A549 (cell line): Measurements from ENCODE around the gene NPFFR2.

Source experiments
- CBX8 ChIP-seq: fragments of 200-600 bp; sonication (generic); IDR thresholded peaks from 2 replicates; pipeline ENCODE4 v1.6.1; 2016
- EP300 ChIP-seq, 2 experiments: fragments of >200 bp; sonication (Bioruptor Twin); formaldehyde crosslinking; IDR thresholded peaks; 2 replicates in 1 of 2; 3 replicates in 1 of 2; pipeline ENCODE4 v1.6.1; 2016 to 2017
- FOSB ChIP-seq: fragments of 250-450 bp; sonication (Bioruptor Pico); IDR thresholded peaks from 2 replicates; pipeline ENCODE4 v1.5.0; 2020; ENCODE audit warnings: mild to moderate bottlenecking, moderate library complexity
- PHF8 ChIP-seq: fragments of 200-600 bp; sonication (generic); IDR thresholded peaks from 2 replicates; pipeline ENCODE4 v1.6.1; 2016; ENCODE audit warnings: low read depth, mild to moderate bottlenecking, antibody characterized with exemption, moderate library complexity, borderline replicate concordance
- POLR2A ChIP-seq: IDR thresholded peaks from 2 replicates; pipeline ENCODE4 v1.6.1; 2012; ENCODE audit warnings: mild to moderate bottlenecking, low read length
- RAD21 ChIP-seq, 2 experiments: fragments of >200 bp in 1 of 2; sonication (Bioruptor Twin) in 1 of 2; formaldehyde crosslinking in 1 of 2; IDR thresholded peaks in 1 of 2; conservative IDR thresholded peaks in 1 of 2; 2 replicates in 1 of 2; 3 replicates in 1 of 2; pipeline ENCODE4 v1.6.1; 2012 to 2018; ENCODE audit warnings: inconsistent platforms in 1 of 2
- ZNF302 ChIP-seq: fragments of 250-450 bp; sonication (Bioruptor Pico); IDR thresholded peaks from 2 replicates; pipeline ENCODE4 v1.9.0; 2021; ENCODE audit warnings: inconsistent platforms, mild to moderate bottlenecking, moderate library complexity
- TF ChIP-seq, protein P1 (sequence below): IDR thresholded peaks from 2 replicates; pipeline ENCODE4 v1.6.1; 2012
- TF ChIP-seq, protein P2 (sequence below): fragments of >200 bp; sonication (Bioruptor Twin); formaldehyde crosslinking; IDR thresholded peaks from 3 replicates; pipeline ENCODE4 v1.5.1; 2016
- TF ChIP-seq, protein P3 (sequence below): IDR thresholded peaks from 2 replicates; pipeline ENCODE4 v1.6.1; 2012
- TF ChIP-seq, protein P4 (sequence below): fragments of 150-350 bp; IDR thresholded peaks from 2 replicates; pipeline ENCODE4 v1.6.1; 2014; ENCODE audit warnings: low read depth, mild to moderate bottlenecking, low read length

DNA sequence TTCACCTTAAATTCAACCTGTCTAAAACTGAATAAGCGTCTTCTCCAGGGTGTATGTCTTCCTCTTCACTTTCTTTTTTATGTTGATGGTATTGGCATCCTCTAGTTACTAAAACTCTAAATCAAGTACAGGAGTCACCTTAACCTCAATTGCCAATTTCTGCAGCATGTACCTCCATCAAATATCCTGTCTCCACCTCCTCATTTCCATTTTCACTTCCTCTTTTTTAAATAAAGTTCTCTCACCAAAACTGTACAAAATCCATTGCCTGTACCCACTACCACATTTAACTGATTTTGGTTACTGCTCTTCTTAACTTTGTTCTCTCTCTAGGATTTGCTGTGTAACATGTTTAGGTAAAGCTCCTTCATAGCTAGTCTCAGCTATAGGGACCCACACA is 9.2 kb upstream of the NPFFR2 start:
- no peak for TF ChIP-seq ZNF302 (CRISPR knock-in tag)
- TF ChIP-seq, protein P1, sequence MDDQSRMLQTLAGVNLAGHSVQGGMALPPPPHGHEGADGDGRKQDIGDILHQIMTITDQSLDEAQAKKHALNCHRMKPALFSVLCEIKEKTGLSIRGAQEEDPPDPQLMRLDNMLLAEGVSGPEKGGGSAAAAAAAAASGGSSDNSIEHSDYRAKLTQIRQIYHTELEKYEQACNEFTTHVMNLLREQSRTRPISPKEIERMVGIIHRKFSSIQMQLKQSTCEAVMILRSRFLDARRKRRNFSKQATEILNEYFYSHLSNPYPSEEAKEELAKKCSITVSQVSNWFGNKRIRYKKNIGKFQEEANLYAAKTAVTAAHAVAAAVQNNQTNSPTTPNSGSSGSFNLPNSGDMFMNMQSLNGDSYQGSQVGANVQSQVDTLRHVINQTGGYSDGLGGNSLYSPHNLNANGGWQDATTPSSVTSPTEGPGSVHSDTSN: no peak
- TF ChIP-seq, protein P2, sequence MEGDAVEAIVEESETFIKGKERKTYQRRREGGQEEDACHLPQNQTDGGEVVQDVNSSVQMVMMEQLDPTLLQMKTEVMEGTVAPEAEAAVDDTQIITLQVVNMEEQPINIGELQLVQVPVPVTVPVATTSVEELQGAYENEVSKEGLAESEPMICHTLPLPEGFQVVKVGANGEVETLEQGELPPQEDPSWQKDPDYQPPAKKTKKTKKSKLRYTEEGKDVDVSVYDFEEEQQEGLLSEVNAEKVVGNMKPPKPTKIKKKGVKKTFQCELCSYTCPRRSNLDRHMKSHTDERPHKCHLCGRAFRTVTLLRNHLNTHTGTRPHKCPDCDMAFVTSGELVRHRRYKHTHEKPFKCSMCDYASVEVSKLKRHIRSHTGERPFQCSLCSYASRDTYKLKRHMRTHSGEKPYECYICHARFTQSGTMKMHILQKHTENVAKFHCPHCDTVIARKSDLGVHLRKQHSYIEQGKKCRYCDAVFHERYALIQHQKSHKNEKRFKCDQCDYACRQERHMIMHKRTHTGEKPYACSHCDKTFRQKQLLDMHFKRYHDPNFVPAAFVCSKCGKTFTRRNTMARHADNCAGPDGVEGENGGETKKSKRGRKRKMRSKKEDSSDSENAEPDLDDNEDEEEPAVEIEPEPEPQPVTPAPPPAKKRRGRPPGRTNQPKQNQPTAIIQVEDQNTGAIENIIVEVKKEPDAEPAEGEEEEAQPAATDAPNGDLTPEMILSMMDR: no peak
- no peak for TF ChIP-seq EP300 (IDR thresholded peaks at IDR 0.05)
- TF ChIP-seq, protein P3, sequence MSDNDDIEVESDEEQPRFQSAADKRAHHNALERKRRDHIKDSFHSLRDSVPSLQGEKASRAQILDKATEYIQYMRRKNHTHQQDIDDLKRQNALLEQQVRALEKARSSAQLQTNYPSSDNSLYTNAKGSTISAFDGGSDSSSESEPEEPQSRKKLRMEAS: no peak
- TF ChIP-seq, protein P4, sequence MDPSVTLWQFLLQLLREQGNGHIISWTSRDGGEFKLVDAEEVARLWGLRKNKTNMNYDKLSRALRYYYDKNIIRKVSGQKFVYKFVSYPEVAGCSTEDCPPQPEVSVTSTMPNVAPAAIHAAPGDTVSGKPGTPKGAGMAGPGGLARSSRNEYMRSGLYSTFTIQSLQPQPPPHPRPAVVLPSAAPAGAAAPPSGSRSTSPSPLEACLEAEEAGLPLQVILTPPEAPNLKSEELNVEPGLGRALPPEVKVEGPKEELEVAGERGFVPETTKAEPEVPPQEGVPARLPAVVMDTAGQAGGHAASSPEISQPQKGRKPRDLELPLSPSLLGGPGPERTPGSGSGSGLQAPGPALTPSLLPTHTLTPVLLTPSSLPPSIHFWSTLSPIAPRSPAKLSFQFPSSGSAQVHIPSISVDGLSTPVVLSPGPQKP: no peak
- no peak for TF ChIP-seq POLR2A
- no peak for TF ChIP-seq PHF8
- TF ChIP-seq RAD21 (conservative IDR thresholded peaks at IDR 0.05 in 1 of 2, IDR thresholded peaks at IDR 0.05 in 1 of 2): no peak
- TF ChIP-seq FOSB: no peak
- no peak for TF ChIP-seq CBX8
